Stimulated activated CD4-positive, alpha-beta T cell treated with anti-CD3 and anti-CD28 coated beads, Interleukin-4, amount 100 ng/mL, for 4 hours (primary cell): ENCODE data around the gene SRCIN1.

Experiments
- DNase-seq, 2 experiments: peaks; one replicate each; pipeline ENCODE4 v3.0.0-alpha.2; 2020

Gene SRCIN1

GRCh38 chr17:38613981-38614779 is 8.4 kb upstream of the SRCIN1 start:
- DNase-seq: no peak

GRCh38 chr17:38613525-38613980 is 7.8 kb upstream of the SRCIN1 start:
- DNase-seq: no peak

- DNase-seq: no peak
Observed at GRCh38 chr17:38611872-38612376, 6.2 kb upstream of the SRCIN1 start.

GRCh38 chr17:38611070-38611786 is 5.5 kb upstream of the SRCIN1 start:
- no peak for DNase-seq

- DNase-seq: no peak
Observed at GRCh38 chr17:38609280-38610031, 3.7 kb upstream of the SRCIN1 start.

GRCh38 chr17:38608648-38609047 is 2.9 kb upstream of the SRCIN1 start:
- DNase-seq: no peak

- no peak for DNase-seq
Observed at GRCh38 chr17:38606646-38607611, 1.2 kb upstream of the SRCIN1 start.

- DNase-seq: no peak
Observed at GRCh38 chr17:38605411-38605840, 326 bp downstream of the SRCIN1 start.

GRCh38 chr17:38604479-38605403 is 1.0 kb downstream of the SRCIN1 start:
- peak; percentile 17 to 18 for DNase-seq

GRCh38 chr17:38603786-38604478 is 1.8 kb downstream of the SRCIN1 start:
- DNase-seq: no peak

GRCh38 chr17:38602956-38603785 is 2.6 kb downstream of the SRCIN1 start:
- DNase-seq: no peak

- no peak for DNase-seq
Observed at GRCh38 chr17:38602453-38602852, 3.3 kb downstream of the SRCIN1 start.

GRCh38 chr17:38601539-38602351 is 4.0 kb downstream of the SRCIN1 start:
- DNase-seq: no peak

GRCh38 chr17:38600906-38601305 is 4.8 kb downstream of the SRCIN1 start:
- no peak for DNase-seq

- DNase-seq: no peak
Observed at GRCh38 chr17:38600416-38600815, 5.3 kb downstream of the SRCIN1 start.

GRCh38 chr17:38599398-38599856 is 6.3 kb downstream of the SRCIN1 start:
- DNase-seq: no peak

GRCh38 chr17:38598995-38599394 is 6.8 kb downstream of the SRCIN1 start:
- DNase-seq: no peak

- DNase-seq: no peak
Observed at GRCh38 chr17:38598536-38598935, 7.2 kb downstream of the SRCIN1 start.
